HEK293 (cell line): ENCODE results near the gene GPRC5D.
A peak's percentile ranks its signal among the peaks of the same experiment; 100 is the strongest.

ENCODE experiments used
- CTCF ChIA-PET: fragments of 350-600 bp; formaldehyde crosslinking; extraction: SDS; loops from one replicate; lab custom pipeline; 2021; ENCODE audit warnings: antibody characterized with exemption; lab: Yijun Ruan, JAX
- POLR2A ChIA-PET: fragments of 300-600 bp; formaldehyde crosslinking; extraction: SDS; loops from one replicate; lab custom pipeline; 2020; ENCODE audit warnings: antibody characterized with exemption, inconsistent platforms; lab: Yijun Ruan, JAX
- H3K27ac ChIP-seq: fragments of 200-500 bp; sonication (Bioruptor generic); 2 replicates; pipeline ENCODE4 v1.5.1; 2014; ENCODE audit warnings: low read depth, low read length, control low read depth, inconsistent platforms; ENCODE audit errors: extremely low read depth
- H3K36me3 ChIP-seq, 2 experiments: fragments of 200-500 bp in 1 of 2; sonication (Bioruptor generic) in 1 of 2; 1 replicate in 1 of 2; 2 replicates in 1 of 2; pipeline ENCODE4 v1.5.1; 2014 to 2017; ENCODE audit warnings: inconsistent platforms in 2 of 2, low read length in 2 of 2; ENCODE audit not compliant: control insufficient read depth in 2 of 2, insufficient read depth in 1 of 2
- H3K4me1 ChIP-seq: fragments of 200-500 bp; sonication (Bioruptor generic); 2 replicates; pipeline ENCODE4 v1.5.1; 2014; ENCODE audit warnings: mild to moderate bottlenecking, low read length, inconsistent platforms; ENCODE audit not compliant: control insufficient read depth, insufficient read depth
- H3K4me3 ChIP-seq: 2 replicates; pipeline ENCODE4 v1.5.1; 2011; ENCODE audit warnings: low read depth, mild to moderate bottlenecking, control low read depth, low read length, moderate library complexity
- H3K9me3 ChIP-seq: fragments of 200-500 bp; sonication (Bioruptor generic); 2 replicates; pipeline ENCODE4 v1.5.1; 2014; ENCODE audit warnings: low read depth, low read length, inconsistent platforms; ENCODE audit not compliant: control insufficient read depth, insufficient read depth
- AEBP2 ChIP-seq: fragments of 450-650 bp; formaldehyde crosslinking; IDR thresholded peaks from 2 replicates; pipeline ENCODE4 v1.5.1; 2016; ENCODE audit warnings: missing biosample characterization, missing genetic modification characterization, borderline replicate concordance
- ELK4 ChIP-seq: IDR thresholded peaks from 2 replicates; pipeline ENCODE4 v1.6.1; 2011; ENCODE audit warnings: mild to moderate bottlenecking, low read depth, low read length, borderline replicate concordance
- GLIS1 ChIP-seq: fragments of 450-650 bp; formaldehyde crosslinking; IDR thresholded peaks from 2 replicates; pipeline ENCODE4 v1.5.1; 2016; ENCODE audit warnings: missing biosample characterization, missing genetic modification characterization
- HIC1 ChIP-seq: fragments of 450-650 bp; formaldehyde crosslinking; IDR thresholded peaks from 2 replicates; pipeline ENCODE4 v1.5.1; 2016; ENCODE audit warnings: missing biosample characterization, missing genetic modification characterization
- HOXD13 ChIP-seq: sonication (generic); formaldehyde crosslinking; IDR thresholded peaks from 2 replicates; pipeline ENCODE4 v1.8.0; 2022; ENCODE audit warnings: missing genetic modification reagents, borderline replicate concordance
- KLF10 ChIP-seq: fragments of 450-650 bp; IDR thresholded peaks from 2 replicates; pipeline ENCODE4 v1.5.1; 2018; ENCODE audit warnings: missing biosample characterization, mild to moderate bottlenecking, missing genetic modification characterization
- SCRT1 ChIP-seq: fragments of 450-650 bp; formaldehyde crosslinking; IDR thresholded peaks from 2 replicates; pipeline ENCODE4 v1.5.1; 2016; ENCODE audit warnings: missing biosample characterization, missing genetic modification characterization, borderline replicate concordance
- TRIM28 ChIP-seq: IDR thresholded peaks from 2 replicates; pipeline ENCODE4 v1.6.1; 2011; ENCODE audit warnings: low read length, control low read depth, borderline replicate concordance
- ZBTB21 ChIP-seq: fragments of 450-650 bp; formaldehyde crosslinking; IDR thresholded peaks from 2 replicates; pipeline ENCODE4 v1.5.1; 2017; ENCODE audit warnings: missing biosample characterization, missing genetic modification characterization
- ZBTB44 ChIP-seq: fragments of 450-650 bp; IDR thresholded peaks from 2 replicates; pipeline ENCODE4 v1.5.1; 2018; ENCODE audit warnings: missing biosample characterization, mild to moderate bottlenecking, missing genetic modification characterization
- ZBTB8A ChIP-seq: fragments of 450-650 bp; formaldehyde crosslinking; IDR thresholded peaks from 2 replicates; pipeline ENCODE4 v1.5.1; 2016; ENCODE audit warnings: missing biosample characterization, missing genetic modification characterization
- ZNF132 ChIP-seq: fragments of 450-650 bp; formaldehyde crosslinking; IDR thresholded peaks from 2 replicates; pipeline ENCODE4 v1.5.1; 2017; ENCODE audit warnings: missing biosample characterization, missing genetic modification characterization, borderline replicate concordance
- ZNF184 ChIP-seq: fragments of 450-650 bp; IDR thresholded peaks from 2 replicates; pipeline ENCODE4 v1.5.1; 2018; ENCODE audit warnings: missing biosample characterization, mild to moderate bottlenecking, missing genetic modification characterization
- ZNF211 ChIP-seq: fragments of 450-650 bp; formaldehyde crosslinking; IDR thresholded peaks from 2 replicates; pipeline ENCODE4 v1.5.1; 2016; ENCODE audit warnings: low read depth, missing biosample characterization, missing genetic modification characterization
- ZNF248 ChIP-seq: fragments of 450-650 bp; formaldehyde crosslinking; IDR thresholded peaks from 2 replicates; pipeline ENCODE4 v1.5.1; 2017; ENCODE audit warnings: missing biosample characterization, missing genetic modification characterization
- ZNF274 ChIP-seq, 2 experiments: fragments of 200-500 bp in 1 of 2; fragments of 450-650 bp in 1 of 2; sonication (Bioruptor generic) in 1 of 2; formaldehyde crosslinking in 1 of 2; IDR thresholded peaks; 2 replicates each; pipeline versions ENCODE4 v1.5.1 to v1.6.1; 2014 to 2016; ENCODE audit warnings: borderline replicate concordance in 1 of 2, inconsistent platforms in 1 of 2, low read length in 1 of 2, missing biosample characterization in 1 of 2, missing genetic modification characterization in 1 of 2
- ZNF302 ChIP-seq: fragments of 450-650 bp; formaldehyde crosslinking; IDR thresholded peaks from 2 replicates; pipeline ENCODE4 v1.5.1; 2016; ENCODE audit warnings: missing biosample characterization, missing genetic modification characterization, low read depth
- ZNF362 ChIP-seq: fragments of 450-650 bp; formaldehyde crosslinking; IDR thresholded peaks from 2 replicates; pipeline ENCODE4 v1.5.1; 2016; ENCODE audit warnings: missing biosample characterization, missing genetic modification characterization
- ZNF404 ChIP-seq: fragments of 450-650 bp; formaldehyde crosslinking; IDR thresholded peaks from 2 replicates; pipeline ENCODE4 v1.5.1; 2017; ENCODE audit warnings: missing biosample characterization, missing genetic modification characterization
- ZNF423 ChIP-seq: fragments of 450-650 bp; formaldehyde crosslinking; IDR thresholded peaks from 2 replicates; pipeline ENCODE4 v1.5.1; 2016; ENCODE audit warnings: missing biosample characterization, missing genetic modification characterization
- ZNF513 ChIP-seq: fragments of 450-650 bp; IDR thresholded peaks from 2 replicates; pipeline ENCODE4 v1.5.1; 2018; ENCODE audit warnings: missing biosample characterization, missing genetic modification characterization
- ZNF555 ChIP-seq: fragments of 450-650 bp; formaldehyde crosslinking; conservative IDR thresholded peaks from 2 replicates; pipeline ENCODE4 v1.5.1; 2017; ENCODE audit warnings: missing biosample characterization, mild to moderate bottlenecking, missing genetic modification characterization, inconsistent platforms
- ZNF596 ChIP-seq: fragments of 450-650 bp; IDR thresholded peaks from 2 replicates; pipeline ENCODE4 v1.5.0; 2018; ENCODE audit warnings: missing biosample characterization, mild to moderate bottlenecking, missing genetic modification characterization, moderate library complexity
- ZNF747 ChIP-seq: fragments of 450-650 bp; formaldehyde crosslinking; IDR thresholded peaks from 2 replicates; pipeline ENCODE4 v1.5.1; 2016; ENCODE audit warnings: missing biosample characterization, missing genetic modification characterization
- ZNF76 ChIP-seq: fragments of 450-650 bp; formaldehyde crosslinking; IDR thresholded peaks from 2 replicates; pipeline ENCODE4; 2016; ENCODE audit warnings: low read depth, missing biosample characterization, missing genetic modification characterization, borderline replicate concordance
- ZNF791 ChIP-seq: fragments of 450-650 bp; formaldehyde crosslinking; IDR thresholded peaks from 2 replicates; pipeline ENCODE4 v1.5.1; 2016; ENCODE audit warnings: missing biosample characterization, missing genetic modification characterization

The GPRC5D gene

GRCh38 chr12:12902036-12902435 is 49.9 kb downstream of the GPRC5D start (continued):
- TF ChIP-seq AEBP2: no peak

- Histone ChIP-seq H3K36me3 (no peaks in the 10 kb centered on the region; a peak in 1 of 3 replicates), H3K27ac (peak overlapping the region; percentile 21; the same call in 1 of the 2 replicates), H3K4me3 (no peak overlapping the region), H3K9me3 (no peaks in the 10 kb centered on the region), H3K4me1 (peaks cover 17% of the 10 kb centered on the region)
- ChIA-PET CTCF (interaction anchor here (0.6 to 3.3 kb wide), 6 partner anchors 15 to 397 kb away, joined by 3 to 13 read pairs (median 3); no protein-coding TSS in a partner anchor), POLR2A (interaction anchor here (0.9 to 3.8 kb wide), 2 partner anchors 10 to 30 kb away, joined by 6 to 20 read pairs; partner anchors contain the start of gene GPRC5A)
- no peak for TF ChIP-seq ZBTB44 (tag by site-specific recombination)
- no peak for TF ChIP-seq ZNF555 (tag by site-specific recombination)
- 0 out of 2 replicates have a peak, but pooled peaks have one; percentile 6 for TF ChIP-seq HIC1 (tag by site-specific recombination)
- no peak for TF ChIP-seq GLIS1
- TF ChIP-seq KLF10 (tag by site-specific recombination): no peak
- TF ChIP-seq ZNF302 (tag by site-specific recombination): no peak
- TF ChIP-seq ELK4: no peak
- no peak for TF ChIP-seq ZNF274 (IDR thresholded peaks at IDR 0.05; ENCODE audit: low read length)
- TF ChIP-seq ZNF274 (tag by site-specific recombination; IDR thresholded peaks at IDR 0.05; ENCODE audit: borderline replicate concordance): no peak
- TF ChIP-seq ZNF596 (tag by site-specific recombination): no peak
- TF ChIP-seq ZNF248 (tag by site-specific recombination): no peak
- TF ChIP-seq ZNF423 (tag by site-specific recombination): no peak
- no peak for TF ChIP-seq ZNF513 (tag by site-specific recombination)
- TF ChIP-seq ZNF76 (tag by site-specific recombination): no peak
- TF ChIP-seq ZBTB8A (tag by site-specific recombination): no peak
- peak; percentile 75; the same call in 1 of the 2 replicates for TF ChIP-seq SCRT1 (tag by site-specific recombination)
- TF ChIP-seq ZBTB21 (tag by site-specific recombination): 0 out of 2 replicates have a peak, but pooled peaks have one; percentile 22
- no peak for TF ChIP-seq ZNF404
- no peak for TF ChIP-seq ZNF791
- no peak for TF ChIP-seq ZNF747 (tag by site-specific recombination)
- no peak for TF ChIP-seq ZNF211
- no peak for TF ChIP-seq ZNF362 (tag by site-specific recombination)
- no peak; the same call in 1 of the 2 replicates for TF ChIP-seq TRIM28
- 0 out of 2 replicates have a peak, but pooled peaks have one; percentile 10 for TF ChIP-seq ZNF184
- TF ChIP-seq ZNF132 (tag by site-specific recombination): no peak
- TF ChIP-seq HOXD13: no peak
Measured at GRCh38 chr12:12901158-12901791, 50.7 kb downstream of the GPRC5D start.
